GM19455 (cell line): Measurements from ENCODE around the gene POLK.

Source experiments
- ATAC-seq: cut with Tn5 transposase; IDR thresholded peaks from one replicate; pipeline ENCODE4 v1.9.1; 2021; ENCODE audit not compliant: unreplicated experiment

POLK gene

DNA sequence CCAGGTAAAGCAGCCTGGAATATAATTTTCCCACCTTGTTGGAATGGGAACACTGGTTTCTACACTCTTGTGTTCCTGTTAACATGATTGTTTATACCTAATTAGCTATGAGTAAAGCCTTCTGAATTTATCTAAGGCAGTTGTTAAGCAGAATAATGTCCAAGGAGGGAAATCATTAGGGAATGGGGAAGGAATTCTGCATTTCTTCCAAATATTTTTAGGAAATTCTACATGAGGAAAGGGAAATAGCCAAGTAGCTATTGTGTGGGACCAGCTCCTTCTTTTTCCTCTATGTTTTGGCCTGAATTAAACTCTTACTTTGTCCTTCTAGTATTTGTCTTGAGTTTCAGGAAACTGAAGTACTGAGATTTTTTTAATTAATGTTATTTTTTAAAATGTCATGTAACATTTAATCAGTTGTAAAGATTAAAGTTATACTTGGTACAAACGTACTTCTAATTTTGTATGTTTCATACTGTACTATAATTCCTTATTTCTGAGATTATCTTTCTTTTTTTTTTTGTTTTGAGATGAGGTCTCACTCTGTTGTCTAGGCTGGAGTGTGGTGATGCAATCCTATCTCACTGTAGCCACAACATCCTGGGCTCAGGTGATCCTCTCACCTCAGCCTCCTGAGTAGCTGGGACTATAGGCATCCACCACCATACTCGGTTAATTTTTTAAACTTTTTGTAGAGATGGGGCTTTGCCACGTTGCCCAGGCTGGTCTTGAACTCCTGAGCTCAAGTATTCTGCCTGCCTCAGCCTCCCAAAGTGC, 128.0 kb downstream of the POLK start:
- no peak for ATAC-seq

DNA sequence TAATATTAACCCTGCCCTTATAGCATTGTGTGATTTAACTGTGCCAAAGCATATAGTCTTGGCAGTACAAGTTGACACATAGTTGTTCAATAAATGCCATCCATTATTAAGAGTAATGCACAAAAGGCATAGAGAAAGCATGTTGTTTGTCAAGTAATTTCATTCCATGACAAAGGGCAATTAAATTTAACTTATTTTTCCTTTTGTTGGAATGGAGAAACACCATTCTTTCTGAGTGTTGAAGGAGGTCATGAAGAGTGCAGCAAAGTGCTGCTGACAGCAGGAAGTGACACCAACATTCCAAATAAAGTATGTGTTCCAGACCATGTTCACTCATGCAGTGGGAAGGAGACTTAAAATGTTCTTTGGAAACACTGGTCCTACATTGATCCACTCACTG, 128.7 kb downstream of the POLK start:
- no peak for ATAC-seq

DNA sequence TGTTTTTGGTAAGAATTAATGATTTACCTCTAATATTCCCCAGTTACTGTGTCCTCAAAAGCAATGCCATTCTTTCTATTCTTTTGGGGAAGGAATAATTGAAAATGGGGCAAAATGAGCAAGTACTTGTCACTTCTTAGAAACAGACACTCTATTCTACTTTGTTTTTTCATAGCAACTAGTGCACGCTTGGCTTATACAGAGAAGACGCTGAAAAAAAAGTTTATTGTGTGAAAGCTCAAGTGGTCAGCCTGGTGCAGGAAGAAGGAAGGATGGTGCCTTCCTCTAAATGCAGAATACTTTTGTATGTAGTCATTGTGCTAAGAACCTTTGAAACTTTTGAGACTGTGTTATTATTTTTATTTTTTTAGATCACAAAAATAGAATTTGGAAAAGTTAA, 129.1 kb downstream of the POLK start:
- no peak for ATAC-seq

DNA sequence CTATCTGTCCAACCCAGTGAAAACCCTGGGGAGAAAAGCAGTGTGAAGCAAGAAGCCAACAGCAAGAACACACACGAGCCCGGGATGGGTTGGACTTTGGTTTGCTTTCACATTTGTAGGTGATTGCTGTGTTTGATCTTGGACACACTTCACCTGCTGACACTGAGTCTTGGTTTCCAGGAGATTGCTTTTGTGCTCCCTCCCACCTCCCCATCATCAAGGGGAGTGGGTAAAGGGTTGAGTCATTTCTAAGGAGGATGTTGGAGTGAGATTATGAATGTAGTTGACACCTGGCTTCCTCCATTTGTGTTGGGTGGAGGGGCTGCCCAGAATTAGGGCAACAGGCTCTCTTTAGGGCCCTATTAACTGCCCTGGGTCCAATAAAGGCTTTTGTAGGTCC, 137.0 kb downstream of the POLK start:
- no peak for ATAC-seq
